ENCODE measurements around the gene MYOC.
"Not testable (repeated sequence)": the region's sequence is repeated elsewhere in the genome, so short reads cannot be mapped to it uniquely, and the experiment has no call there.

The MYOC gene

DNA sequence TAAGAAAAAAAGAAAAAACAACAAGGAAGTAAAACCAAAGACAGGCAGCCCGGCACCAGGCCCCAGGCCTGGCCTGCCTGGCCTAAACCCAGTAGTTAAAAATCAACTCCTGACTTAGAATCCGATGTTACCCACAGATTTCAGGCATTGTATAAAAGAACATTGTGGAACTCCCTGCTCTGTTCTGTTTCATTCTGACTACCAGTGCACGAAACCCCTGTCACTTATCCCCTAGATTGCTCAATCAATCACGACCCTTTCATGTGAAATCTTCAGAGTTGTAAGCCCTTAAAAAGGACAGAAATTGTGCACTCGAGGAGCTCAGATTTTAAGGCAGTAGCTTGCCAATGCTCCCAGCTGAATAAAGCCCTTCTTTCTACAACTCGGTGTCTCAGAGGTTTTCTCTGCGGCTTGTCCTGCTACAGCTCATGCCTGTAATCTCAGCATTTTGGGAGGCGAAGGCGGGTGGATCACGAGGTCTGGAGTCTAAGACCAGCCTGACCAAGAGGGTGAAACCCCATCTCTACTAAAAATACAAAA is 46.0 kb downstream of the MYOC start:
- Histone ChIP-seq H3K4ac (ENCODE audit: low read depth in 1 of 2, low read length in 2 of 2) (no peak overlapping the region), H3K14ac (ENCODE audit: low read length in 2 of 2) (no peak overlapping the region), H3K79me1 (replicated peaks; ENCODE audit: low read length, poor library complexity, severe bottlenecking) (no peaks in the 10 kb centered on the region)

DNA sequence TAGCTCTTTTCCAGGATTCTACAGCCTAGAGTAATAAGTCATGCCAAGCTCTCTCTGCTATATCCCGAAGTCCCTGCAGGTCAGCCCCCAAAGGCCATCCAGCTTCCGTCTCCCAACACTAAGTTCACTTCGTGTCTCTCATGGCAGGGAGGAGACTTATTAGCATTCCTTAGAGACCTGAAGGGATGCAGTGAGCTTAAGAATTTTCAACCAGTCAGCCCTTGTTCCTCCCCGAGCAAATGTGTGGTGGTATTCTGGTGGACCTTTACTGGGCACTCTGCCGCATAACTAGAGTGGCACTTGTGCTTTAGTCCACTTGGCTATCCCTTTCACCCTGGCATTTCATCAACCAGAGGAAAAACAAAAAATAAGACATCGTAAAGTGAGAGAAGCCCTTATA is 49.4 kb downstream of the MYOC start:
- not testable (repeated sequence) for H3K4me2 ChIP-seq (ENCODE audit: low read length, poor library complexity, severe bottlenecking); H3K14ac ChIP-seq (ENCODE audit: low read length in 2 of 2); H2BK15ac ChIP-seq (ENCODE audit: low read depth, poor library complexity, severe bottlenecking); H4K91ac ChIP-seq (ENCODE audit: low read length); H2BK5ac ChIP-seq (ENCODE audit: low read depth, low read length, poor library complexity, severe bottlenecking); H2AK5ac ChIP-seq (ENCODE audit: low read length, severe bottlenecking); DNase-seq; H3K23ac ChIP-seq (ENCODE audit: low read length in 2 of 2); H4K8ac ChIP-seq (ENCODE audit: low read length); H3K79me1 ChIP-seq (replicated peaks; ENCODE audit: low read length, poor library complexity, severe bottlenecking); H2AFZ ChIP-seq (ENCODE audit: low read depth, low read length); H2BK12ac ChIP-seq (ENCODE audit: low read length in 2 of 2); H3K9me3 ChIP-seq (ENCODE audit: control insufficient read depth, low read length); H3K4ac ChIP-seq (ENCODE audit: low read depth in 1 of 2, low read length in 2 of 2); H3K36me3 ChIP-seq (ENCODE audit: control insufficient read depth in 1 of 2, insufficient read depth in 2 of 2, low read depth in 1 of 2, low read length in 2 of 2); H3K27me3 ChIP-seq (ENCODE audit: control insufficient read depth in 1 of 2, insufficient read depth in 1 of 2, low read length in 2 of 2); H3K4me3 ChIP-seq (ENCODE audit: insufficient read depth in 1 of 2, low read depth in 1 of 2, low read length in 2 of 2); H3K9ac ChIP-seq (ENCODE audit: low read length); H3K27ac ChIP-seq (ENCODE audit: low read length, poor library complexity, severe bottlenecking); H3K4me1 ChIP-seq (ENCODE audit: control insufficient read depth, insufficient read depth, low read depth, low read length); H2BK120ac ChIP-seq (ENCODE audit: low read depth, low read length); H3K18ac ChIP-seq (ENCODE audit: low read depth in 1 of 2, low read length in 2 of 2)
- 86% methylated on average over 4 of the region's 6 CpGs for WGBS

More for the DNA sequence above, 46.0 kb downstream of the MYOC start:
- no peaks in the 10 kb centered on the region for H3K36me3 ChIP-seq (ENCODE audit: control insufficient read depth in 1 of 2, insufficient read depth in 2 of 2, low read depth in 1 of 2, low read length in 2 of 2)
- H2BK120ac ChIP-seq (ENCODE audit: low read depth, low read length), result no peak overlapping the region
- H3K4me1 ChIP-seq (ENCODE audit: control insufficient read depth, insufficient read depth, low read depth, low read length), result peaks cover 2% of the 10 kb centered on the region
- H3K4me2 ChIP-seq (ENCODE audit: low read length, poor library complexity, severe bottlenecking), result no peak overlapping the region
- WGBS, result 81% methylated on average over 7 of the region's 10 CpGs
- H3K27ac ChIP-seq (ENCODE audit: low read length, poor library complexity, severe bottlenecking), result peak overlapping the region; percentile 6
- no peak overlapping the region for H2BK12ac ChIP-seq (ENCODE audit: low read length in 2 of 2)
- no peak overlapping the region for H4K91ac ChIP-seq (ENCODE audit: low read length)
- H3K9me3 ChIP-seq (ENCODE audit: control insufficient read depth, low read length), result no peaks in the 10 kb centered on the region
- H2BK15ac ChIP-seq (ENCODE audit: low read depth, poor library complexity, severe bottlenecking), result no peak overlapping the region
- H3K9ac ChIP-seq (ENCODE audit: low read length), result no peak overlapping the region
- no peak overlapping the region for H3K4me3 ChIP-seq (ENCODE audit: insufficient read depth in 1 of 2, low read depth in 1 of 2, low read length in 2 of 2)
- no peak overlapping the region for H2AK5ac ChIP-seq (ENCODE audit: low read length, severe bottlenecking)
- no peak overlapping the region for H4K8ac ChIP-seq (ENCODE audit: low read length)
- H2AFZ ChIP-seq (ENCODE audit: low read depth, low read length), result no peak overlapping the region
- no peak overlapping the region for H2BK5ac ChIP-seq (ENCODE audit: low read depth, low read length, poor library complexity, severe bottlenecking)
- no peak overlapping the region for H3K18ac ChIP-seq (ENCODE audit: low read depth in 1 of 2, low read length in 2 of 2)
- no peak for DNase-seq
- H3K23ac ChIP-seq (ENCODE audit: low read length in 2 of 2), result no peak overlapping the region
- no peaks in the 10 kb centered on the region for H3K27me3 ChIP-seq (ENCODE audit: control insufficient read depth in 1 of 2, insufficient read depth in 1 of 2, low read length in 2 of 2)

DNA sequence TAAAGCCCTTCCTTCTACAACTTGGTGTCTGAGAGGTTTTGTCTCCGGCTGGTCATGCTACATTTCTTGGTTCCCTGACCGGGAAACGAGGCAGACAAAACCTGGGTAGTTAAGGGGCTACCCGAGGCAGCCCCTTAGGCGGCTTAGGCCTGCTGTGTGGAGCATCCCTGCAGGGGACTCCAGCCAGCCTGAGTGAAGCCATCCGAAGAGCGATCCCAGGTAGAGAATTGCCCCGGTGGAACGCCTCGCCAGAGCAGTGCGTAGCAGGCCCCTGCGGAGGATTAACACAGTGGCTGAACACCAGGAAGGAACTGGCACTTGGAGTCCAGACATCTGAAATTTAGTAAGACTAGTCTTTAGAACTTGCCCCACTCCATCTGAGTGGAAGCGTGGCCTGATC is 51.6 kb downstream of the MYOC start:
- Histone ChIP-seq H3K4ac (ENCODE audit: low read depth in 1 of 2, low read length in 2 of 2) (no peak overlapping the region), H3K4me3 (ENCODE audit: insufficient read depth in 1 of 2, low read depth in 1 of 2, low read length in 2 of 2) (no peak overlapping the region), H2AK5ac (ENCODE audit: low read length, severe bottlenecking) (no peak overlapping the region), H4K8ac (ENCODE audit: low read length) (no peak overlapping the region), H3K36me3 (ENCODE audit: control insufficient read depth in 1 of 2, insufficient read depth in 2 of 2, low read depth in 1 of 2, low read length in 2 of 2) (peaks cover 0 to 7% of the 10 kb centered on the region in 2 experiments), H3K27ac (ENCODE audit: low read length, poor library complexity, severe bottlenecking) (no peak overlapping the region), H3K9ac (ENCODE audit: low read length) (no peak overlapping the region), H2AFZ (ENCODE audit: low read depth, low read length) (no peak overlapping the region), H4K91ac (ENCODE audit: low read length) (no peak overlapping the region), H3K4me1 (ENCODE audit: control insufficient read depth, insufficient read depth, low read depth, low read length) (peaks cover 2% of the 10 kb centered on the region), H3K23ac (ENCODE audit: low read length in 2 of 2) (no peak overlapping the region), H3K18ac (ENCODE audit: low read depth in 1 of 2, low read length in 2 of 2) (no peak overlapping the region), H3K79me1 (replicated peaks; ENCODE audit: low read length, poor library complexity, severe bottlenecking) (no peaks in the 10 kb centered on the region), H2BK120ac (ENCODE audit: low read depth, low read length) (no peak overlapping the region), H3K9me3 (ENCODE audit: control insufficient read depth, low read length) (no peaks in the 10 kb centered on the region), H2BK12ac (ENCODE audit: low read length in 2 of 2) (no peak overlapping the region), H3K4me2 (ENCODE audit: low read length, poor library complexity, severe bottlenecking) (no peak overlapping the region), H3K27me3 (ENCODE audit: control insufficient read depth in 1 of 2, insufficient read depth in 1 of 2, low read length in 2 of 2) (no peaks in the 10 kb centered on the region), H2BK15ac (ENCODE audit: low read depth, poor library complexity, severe bottlenecking) (no peak overlapping the region), H2BK5ac (ENCODE audit: low read depth, low read length, poor library complexity, severe bottlenecking) (no peak overlapping the region), H3K14ac (ENCODE audit: low read length in 2 of 2) (no peak overlapping the region)
- WGBS, result 96% methylated on average over 13 of the region's 13 CpGs
- no peak for DNase-seq

DNA sequence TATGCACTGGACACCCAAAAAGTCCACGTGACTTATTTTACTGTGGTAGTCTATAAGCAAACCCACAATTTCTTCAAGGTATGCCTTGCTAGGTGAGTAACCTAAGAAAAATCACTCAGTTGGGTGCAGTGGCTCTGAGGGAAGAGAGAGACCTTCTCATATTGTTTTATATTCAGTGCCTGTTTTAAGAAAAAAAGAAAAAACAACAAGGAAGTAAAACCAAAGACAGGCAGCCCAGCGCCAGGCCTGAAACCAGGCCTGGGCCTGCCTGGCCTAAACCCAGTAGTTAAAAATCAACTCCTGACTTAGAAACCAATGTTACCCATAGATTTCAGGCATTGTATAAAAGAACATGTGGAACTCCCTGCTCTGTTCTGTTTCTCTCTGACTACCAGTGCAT is 52.2 kb downstream of the MYOC start:
- not testable (repeated sequence) for H3K14ac ChIP-seq (ENCODE audit: low read length in 2 of 2); H2BK12ac ChIP-seq (ENCODE audit: low read length in 2 of 2); H3K79me1 ChIP-seq (replicated peaks; ENCODE audit: low read length, poor library complexity, severe bottlenecking); H4K91ac ChIP-seq (ENCODE audit: low read length); H3K9me3 ChIP-seq (ENCODE audit: control insufficient read depth, low read length); H2BK5ac ChIP-seq (ENCODE audit: low read depth, low read length, poor library complexity, severe bottlenecking); H3K23ac ChIP-seq (ENCODE audit: low read length in 2 of 2); H2BK15ac ChIP-seq (ENCODE audit: low read depth, poor library complexity, severe bottlenecking); H3K18ac ChIP-seq (ENCODE audit: low read depth in 1 of 2, low read length in 2 of 2); H2AFZ ChIP-seq (ENCODE audit: low read depth, low read length); DNase-seq; H2BK120ac ChIP-seq (ENCODE audit: low read depth, low read length); H3K4me2 ChIP-seq (ENCODE audit: low read length, poor library complexity, severe bottlenecking); H3K4me3 ChIP-seq (ENCODE audit: insufficient read depth in 1 of 2, low read depth in 1 of 2, low read length in 2 of 2); H3K9ac ChIP-seq (ENCODE audit: low read length); H4K8ac ChIP-seq (ENCODE audit: low read length); H2AK5ac ChIP-seq (ENCODE audit: low read length, severe bottlenecking); H3K4ac ChIP-seq (ENCODE audit: low read depth in 1 of 2, low read length in 2 of 2); H3K27me3 ChIP-seq (ENCODE audit: control insufficient read depth in 1 of 2, insufficient read depth in 1 of 2, low read length in 2 of 2); H3K4me1 ChIP-seq (ENCODE audit: control insufficient read depth, insufficient read depth, low read depth, low read length)
- WGBS, result 95% methylated on average over 1 of the region's 2 CpGs
- peak overlapping the region; percentile 51 for H3K27ac ChIP-seq (ENCODE audit: low read length, poor library complexity, severe bottlenecking)
- H3K36me3 ChIP-seq (ENCODE audit: control insufficient read depth in 1 of 2, insufficient read depth in 2 of 2, low read depth in 1 of 2, low read length in 2 of 2), result peaks cover 0 to 12% of the 10 kb centered on the region in 2 experiments

All from mesenchymal stem cell (in vitro differentiated cells and primary cell).